Liver (tissue), 9 donors: ENCODE data around the gene OTOP3. TPM values are rescaled to one million over a fixed set of nuclear protein-coding genes. Genes with fewer than 3 reads are reported as not detected.

Experiments
- DNase-seq: peaks from one replicate; pipeline ENCODE4 v3.0.0-alpha.2; 2017; ENCODE audit warnings: low spot score
- H3K27ac ChIP-seq, 2 donors: one replicate each; pipeline ENCODE4 v1.7.0; 2013; ENCODE audit warnings: inconsistent platforms in 2 of 2, low read length in 2 of 2, control low read depth in 1 of 2, low read depth in 1 of 2, mild to moderate bottlenecking in 1 of 2
- H3K27me3 ChIP-seq, 4 donors: one replicate each; pipeline versions ENCODE4 v1.6.1 to v1.7.0; 2013; ENCODE audit warnings: low read length in 3 of 4, inconsistent platforms in 1 of 4, mild to moderate bottlenecking in 1 of 4, moderate library complexity in 1 of 4; ENCODE audit not compliant: control insufficient read depth in 4 of 4, insufficient read depth in 4 of 4
- H3K36me3 ChIP-seq, 4 donors: one replicate each; pipeline versions ENCODE4 v1.6.1 to v1.7.0; 2013; ENCODE audit warnings: low read length in 3 of 4, mild to moderate bottlenecking in 3 of 4, low read depth in 1 of 4, moderate library complexity in 1 of 4; ENCODE audit not compliant: control insufficient read depth in 4 of 4, insufficient read depth in 3 of 4
- H3K4me1 ChIP-seq, 4 donors: one replicate each; pipeline versions ENCODE4 v1.6.1 to v1.7.0; 2013; ENCODE audit warnings: low read length in 3 of 4, mild to moderate bottlenecking in 3 of 4, moderate library complexity in 1 of 4; ENCODE audit not compliant: control insufficient read depth in 4 of 4, insufficient read depth in 4 of 4
- H3K4me3 ChIP-seq, 3 donors: one replicate each; pipeline versions ENCODE4 v1.6.1 to v1.7.0; 2013; ENCODE audit warnings: low read length in 3 of 3, control low read depth in 1 of 3, low read depth in 1 of 3, mild to moderate bottlenecking in 1 of 3
- H3K9ac ChIP-seq, 2 donors: one replicate each; pipeline ENCODE4 v1.7.0; 2013; ENCODE audit warnings: low read length in 2 of 2, mild to moderate bottlenecking in 2 of 2, moderate library complexity in 2 of 2, control low read depth in 1 of 2, low read depth in 1 of 2
- H3K9me3 ChIP-seq, 4 donors: one replicate each; pipeline versions ENCODE4 v1.6.1 to v1.7.0; 2013; ENCODE audit warnings: low read length in 3 of 4; ENCODE audit not compliant: control insufficient read depth in 4 of 4
- CTCF ChIP-seq: fragments of 150-350 bp; IDR thresholded peaks from 2 replicates; pipeline ENCODE4 v1.5.1; 2017; ENCODE audit warnings: improper control_type of control experiment, low read depth, low read length; ENCODE audit not compliant: missing input control
- EGR1 ChIP-seq, 2 donors: IDR thresholded peaks; 2 replicates each; pipeline ENCODE4 v1.6.1; 2016 to 2018; ENCODE audit warnings: antibody characterized with exemption in 2 of 2, low read depth in 2 of 2
- FOXA1 ChIP-seq: IDR thresholded peaks from 2 replicates; pipeline ENCODE4 v1.6.1; 2016; ENCODE audit warnings: antibody characterized with exemption
- FOXA2 ChIP-seq: IDR thresholded peaks from 2 replicates; pipeline ENCODE4 v1.6.1; 2016; ENCODE audit warnings: antibody characterized with exemption
- GABPA ChIP-seq, 2 donors: IDR thresholded peaks in 1 of 2; conservative IDR thresholded peaks in 1 of 2; 2 replicates each; pipeline ENCODE4 v1.6.1; 2016; ENCODE audit warnings: antibody characterized with exemption in 2 of 2, mild to moderate bottlenecking in 1 of 2, moderate library complexity in 1 of 2
- HNF4A ChIP-seq, 2 donors: conservative IDR thresholded peaks; 2 replicates each; pipeline ENCODE4 v1.6.1; 2016; ENCODE audit warnings: antibody characterized with exemption in 2 of 2, mild to moderate bottlenecking in 2 of 2
- HNF4G ChIP-seq: IDR thresholded peaks from 2 replicates; pipeline ENCODE4 v1.6.1; 2016; ENCODE audit warnings: antibody characterized with exemption
- JUND ChIP-seq, 2 donors: IDR thresholded peaks; 2 replicates each; pipeline ENCODE4 v1.6.1; 2016; ENCODE audit warnings: antibody characterized with exemption in 2 of 2
- NR2F2 ChIP-seq: IDR thresholded peaks from 2 replicates; pipeline ENCODE4 v1.6.1; 2016; ENCODE audit warnings: antibody characterized with exemption
- RAD21 ChIP-seq, 2 donors: IDR thresholded peaks; 2 replicates each; pipeline ENCODE4 v1.6.1; 2016; ENCODE audit warnings: antibody characterized with exemption in 2 of 2, mild to moderate bottlenecking in 2 of 2
- RXRA ChIP-seq, 2 donors: IDR thresholded peaks; 2 replicates each; pipeline ENCODE4 v1.6.1; 2017 to 2018; ENCODE audit warnings: antibody characterized with exemption in 2 of 2, mild to moderate bottlenecking in 1 of 2
- SP1 ChIP-seq: IDR thresholded peaks from 2 replicates; pipeline ENCODE4 v1.6.1; 2018; ENCODE audit warnings: antibody characterized with exemption, mild to moderate bottlenecking
- TAF1 ChIP-seq: conservative IDR thresholded peaks from 2 replicates; pipeline ENCODE4 v1.6.1; 2016; ENCODE audit warnings: antibody characterized with exemption, mild to moderate bottlenecking
- WGBS: extraction: QIAGEN DNeasy Blood & Tissue Kit; methylation state at CpG from one replicate; pipeline ENCODE4 v1.1.7; 2013; 5-methylcytosine and 5-hydroxymethylcytosine counted together
- polyA plus RNA-seq, 2 donors: library from polyadenylated mRNA; stranded (reverse) in 1 of 2; unstranded in 1 of 2; fragments of 200-250 nt in 1 of 2; fragments of >200 nt in 1 of 2; fragmentation: Nextera tagmentation in 1 of 2; extraction: Ambion mirVana in 1 of 2; gene quantifications; one replicate each; pipeline versions ENCODE4 v1.2.1 to v1.2.3, GENCODE V29; 2013 to 2015
- total RNA-seq, 2 donors: library from RNA; depleted of rRNA; stranded (reverse); fragments of >200 nt; gene quantifications; one replicate each; pipeline ENCODE4 v1.2.3, GENCODE V29; 2014
- TF ChIP-seq, protein P1 (sequence below): IDR thresholded peaks from 2 replicates; pipeline ENCODE4 v1.6.1; 2016; ENCODE audit warnings: antibody characterized with exemption
- TF ChIP-seq, protein P2 (sequence below): IDR thresholded peaks from 2 replicates; pipeline ENCODE4 v1.6.1; 2016; ENCODE audit warnings: antibody characterized with exemption
- TF ChIP-seq, protein P3 (sequence below): IDR thresholded peaks from 2 replicates; pipeline ENCODE4 v1.6.1; 2016; ENCODE audit warnings: antibody characterized with exemption
- donor health status: healthy.
- donor health status: healthy.
- donor health status: healthy.
- donor health status: healthy.
- donor health status: healthy.

OTOP3 gene
- total and polyA plus RNA-seq, 4 donors = not detected

GRCh38 chr17:74900208-74900607 lies 35.5 kb upstream of the OTOP3 start:
- Histone ChIP-seq H3K9me3 (no peaks in the 10 kb centered on the region), H3K4me3 (no peak overlapping the region), H3K36me3 (no peaks in the 10 kb centered on the region), H3K9ac (no peak overlapping the region), H3K4me1 (no peaks in the 10 kb centered on the region), H3K27ac (no peak overlapping the region), H3K27me3 (peaks cover 0 to 3% (median under 1%) of the 10 kb centered on the region in 4 donors)
- no peak for TF ChIP-seq RXRA (IDR thresholded peaks at IDR 0.05)
- TF ChIP-seq TAF1 = no peak
- TF ChIP-seq, protein P1, sequence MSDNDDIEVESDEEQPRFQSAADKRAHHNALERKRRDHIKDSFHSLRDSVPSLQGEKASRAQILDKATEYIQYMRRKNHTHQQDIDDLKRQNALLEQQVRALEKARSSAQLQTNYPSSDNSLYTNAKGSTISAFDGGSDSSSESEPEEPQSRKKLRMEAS = no peak
- no peak for TF ChIP-seq GABPA (IDR thresholded peaks at IDR 0.05 in 1 of 2, conservative IDR thresholded peaks at IDR 0.05 in 1 of 2)
- TF ChIP-seq HNF4A (conservative IDR thresholded peaks at IDR 0.05) = no peak
- TF ChIP-seq FOXA2 = no peak
- TF ChIP-seq, protein P2, sequence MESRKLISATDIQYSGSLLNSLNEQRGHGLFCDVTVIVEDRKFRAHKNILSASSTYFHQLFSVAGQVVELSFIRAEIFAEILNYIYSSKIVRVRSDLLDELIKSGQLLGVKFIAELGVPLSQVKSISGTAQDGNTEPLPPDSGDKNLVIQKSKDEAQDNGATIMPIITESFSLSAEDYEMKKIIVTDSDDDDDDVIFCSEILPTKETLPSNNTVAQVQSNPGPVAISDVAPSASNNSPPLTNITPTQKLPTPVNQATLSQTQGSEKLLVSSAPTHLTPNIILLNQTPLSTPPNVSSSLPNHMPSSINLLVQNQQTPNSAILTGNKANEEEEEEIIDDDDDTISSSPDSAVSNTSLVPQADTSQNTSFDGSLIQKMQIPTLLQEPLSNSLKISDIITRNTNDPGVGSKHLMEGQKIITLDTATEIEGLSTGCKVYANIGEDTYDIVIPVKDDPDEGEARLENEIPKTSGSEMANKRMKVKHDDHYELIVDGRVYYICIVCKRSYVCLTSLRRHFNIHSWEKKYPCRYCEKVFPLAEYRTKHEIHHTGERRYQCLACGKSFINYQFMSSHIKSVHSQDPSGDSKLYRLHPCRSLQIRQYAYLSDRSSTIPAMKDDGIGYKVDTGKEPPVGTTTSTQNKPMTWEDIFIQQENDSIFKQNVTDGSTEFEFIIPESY = no peak
- no peak for TF ChIP-seq NR2F2
- WGBS = 82% methylated on average over 8 of the region's 8 CpGs
- DNase-seq = no peak

- no peak for DNase-seq
- H3K9ac ChIP-seq = no peak overlapping the region
- H3K4me3 ChIP-seq = no peak overlapping the region
- H3K4me1 ChIP-seq = no peaks in the 10 kb centered on the region
- no peak overlapping the region for H3K27ac ChIP-seq
- no peaks in the 10 kb centered on the region for H3K9me3 ChIP-seq
- 77% methylated on average over 14 of the region's 14 CpGs for WGBS
- no peaks in the 10 kb centered on the region for H3K36me3 ChIP-seq
- no peak for TF ChIP-seq HNF4G
- TF ChIP-seq RXRA (IDR thresholded peaks at IDR 0.05) = no peak
- no peak for TF ChIP-seq FOXA2
- TF ChIP-seq, protein P2 = no peak
- TF ChIP-seq JUND (IDR thresholded peaks at IDR 0.05) = no peak
- no peak for TF ChIP-seq RAD21 (IDR thresholded peaks at IDR 0.05)
- TF ChIP-seq, protein P1 = no peak
- TF ChIP-seq FOXA1 = no peak
- H3K27me3 ChIP-seq = peaks cover 0 to 3% (median under 1%) of the 10 kb centered on the region in 4 donors
Observed at GRCh38 chr17:74901353-74902135, 34.2 kb upstream of the OTOP3 start.

DNA sequence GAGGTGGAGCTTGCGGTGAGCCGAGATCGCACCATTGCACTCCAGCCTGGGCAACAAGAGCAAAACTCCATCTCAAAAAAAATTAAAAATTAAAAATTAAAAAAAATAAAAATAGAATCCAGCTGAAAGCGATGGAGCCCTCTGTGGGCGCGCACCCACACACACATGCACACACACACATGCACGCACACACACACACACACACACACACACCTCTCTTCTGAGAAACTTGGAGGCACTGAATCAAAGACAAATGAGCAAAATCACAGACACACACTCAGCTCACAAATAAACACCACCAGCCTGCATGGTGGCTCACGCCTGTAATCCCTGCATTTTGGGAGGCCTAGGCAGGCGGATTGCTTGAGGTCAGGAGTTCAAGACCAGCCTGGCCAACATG lies 32.7 kb upstream of the OTOP3 start:
- Histone ChIP-seq H3K36me3 (no peaks in the 10 kb centered on the region), H3K9me3 (no peaks in the 10 kb centered on the region), H3K4me3 (no peak overlapping the region), H3K27ac (no peak overlapping the region), H3K4me1 (no peaks in the 10 kb centered on the region), H3K27me3 (peaks cover 0 to 3% (median under 1%) of the 10 kb centered on the region in 4 donors), H3K9ac (no peak overlapping the region)
- 83% methylated on average over 9 of the region's 9 CpGs for WGBS
- no peak for DNase-seq
- no peak for TF ChIP-seq NR2F2
- TF ChIP-seq, protein P3, sequence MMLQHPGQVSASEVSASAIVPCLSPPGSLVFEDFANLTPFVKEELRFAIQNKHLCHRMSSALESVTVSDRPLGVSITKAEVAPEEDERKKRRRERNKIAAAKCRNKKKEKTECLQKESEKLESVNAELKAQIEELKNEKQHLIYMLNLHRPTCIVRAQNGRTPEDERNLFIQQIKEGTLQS = no peak
- TF ChIP-seq EGR1 (IDR thresholded peaks at IDR 0.05; ENCODE audit: low read depth in 2 of 2) = no peak
- no peak for TF ChIP-seq HNF4G
- no peak for TF ChIP-seq TAF1
- TF ChIP-seq FOXA1 = no peak
- TF ChIP-seq GABPA (IDR thresholded peaks at IDR 0.05 in 1 of 2, conservative IDR thresholded peaks at IDR 0.05 in 1 of 2) = no peak
- no peak for TF ChIP-seq CTCF
- TF ChIP-seq SP1 = no peak
